AG09309 (cell line): Measurements from ENCODE around the gene CACNA2D2.
A peak's percentile ranks its signal among the peaks of the same experiment; 100 is the strongest.

ENCODE experiments used
- DNase-seq: peaks from one replicate; pipeline ENCODE4 v3.0.0-alpha.2; 2010; ENCODE audit warnings: low read depth
- H3K4me3 ChIP-seq: 2 replicates; pipeline ENCODE4 v1.5.1; 2011; ENCODE audit warnings: mild to moderate bottlenecking, low read depth, low read length, moderate library complexity; ENCODE audit not compliant: control insufficient read depth
- TF ChIP-seq, protein P1 (sequence below): IDR thresholded peaks from 2 replicates; pipeline ENCODE4 v1.5.1; 2011; ENCODE audit warnings: mild to moderate bottlenecking, low read depth, low read length, inconsistent platforms; ENCODE audit not compliant: insufficient read depth, control insufficient read depth; ENCODE audit errors: missing control alignments

CACNA2D2 gene

DNA sequence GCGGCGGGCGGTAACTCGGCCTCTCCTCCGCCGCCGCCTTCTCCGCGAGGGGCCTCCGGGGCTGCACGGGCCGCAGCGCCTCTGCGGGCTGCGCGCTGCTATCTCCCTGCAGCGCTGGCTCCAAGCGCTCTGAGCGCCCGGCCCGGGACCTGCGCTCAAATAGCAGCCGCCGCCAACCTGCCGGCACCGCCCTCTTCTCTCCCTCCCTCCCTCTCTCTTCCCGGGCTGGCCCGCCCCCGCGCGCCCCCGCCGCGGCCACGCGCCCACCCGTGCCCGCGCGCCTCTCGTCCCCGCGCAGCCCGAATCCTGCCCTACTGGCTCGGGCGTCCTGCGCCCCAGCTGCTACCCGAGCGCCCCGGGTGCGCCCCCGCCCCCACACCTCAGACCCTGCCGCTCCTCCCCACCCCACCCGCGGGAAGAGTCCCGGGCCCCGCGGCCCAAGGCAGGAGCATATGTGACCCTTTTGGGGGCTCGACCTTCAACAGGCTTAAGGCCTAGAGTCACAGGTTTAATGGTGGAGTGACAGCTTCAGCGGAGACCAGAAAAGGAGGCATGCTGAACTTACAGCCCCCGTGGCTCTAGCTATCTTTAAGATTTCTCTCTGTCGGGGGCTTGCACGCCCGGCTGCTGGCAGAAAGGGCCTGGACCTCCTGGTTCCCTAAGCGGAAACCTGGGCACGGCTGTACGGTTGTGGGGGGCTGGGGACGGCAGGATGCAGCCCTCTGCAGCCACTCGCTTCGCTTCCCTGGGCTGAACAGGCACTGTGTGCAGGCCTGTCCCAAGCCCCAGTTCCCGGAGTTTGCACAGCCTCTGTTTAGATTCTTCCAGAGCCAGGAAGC, at the start of gene CACNA2D2:
Gene CACNA2D2, minus strand, starts transcription at position 131 of the 839 bp plus-strand sequence. CDS start 211 bp downstream, outside the sequence.
- TF ChIP-seq, protein P1, sequence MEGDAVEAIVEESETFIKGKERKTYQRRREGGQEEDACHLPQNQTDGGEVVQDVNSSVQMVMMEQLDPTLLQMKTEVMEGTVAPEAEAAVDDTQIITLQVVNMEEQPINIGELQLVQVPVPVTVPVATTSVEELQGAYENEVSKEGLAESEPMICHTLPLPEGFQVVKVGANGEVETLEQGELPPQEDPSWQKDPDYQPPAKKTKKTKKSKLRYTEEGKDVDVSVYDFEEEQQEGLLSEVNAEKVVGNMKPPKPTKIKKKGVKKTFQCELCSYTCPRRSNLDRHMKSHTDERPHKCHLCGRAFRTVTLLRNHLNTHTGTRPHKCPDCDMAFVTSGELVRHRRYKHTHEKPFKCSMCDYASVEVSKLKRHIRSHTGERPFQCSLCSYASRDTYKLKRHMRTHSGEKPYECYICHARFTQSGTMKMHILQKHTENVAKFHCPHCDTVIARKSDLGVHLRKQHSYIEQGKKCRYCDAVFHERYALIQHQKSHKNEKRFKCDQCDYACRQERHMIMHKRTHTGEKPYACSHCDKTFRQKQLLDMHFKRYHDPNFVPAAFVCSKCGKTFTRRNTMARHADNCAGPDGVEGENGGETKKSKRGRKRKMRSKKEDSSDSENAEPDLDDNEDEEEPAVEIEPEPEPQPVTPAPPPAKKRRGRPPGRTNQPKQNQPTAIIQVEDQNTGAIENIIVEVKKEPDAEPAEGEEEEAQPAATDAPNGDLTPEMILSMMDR: no peak
- H3K4me3 ChIP-seq: no peak within 1 kb of the TSS; the same call in 1 of the 2 replicates
- no peak for DNase-seq

DNA sequence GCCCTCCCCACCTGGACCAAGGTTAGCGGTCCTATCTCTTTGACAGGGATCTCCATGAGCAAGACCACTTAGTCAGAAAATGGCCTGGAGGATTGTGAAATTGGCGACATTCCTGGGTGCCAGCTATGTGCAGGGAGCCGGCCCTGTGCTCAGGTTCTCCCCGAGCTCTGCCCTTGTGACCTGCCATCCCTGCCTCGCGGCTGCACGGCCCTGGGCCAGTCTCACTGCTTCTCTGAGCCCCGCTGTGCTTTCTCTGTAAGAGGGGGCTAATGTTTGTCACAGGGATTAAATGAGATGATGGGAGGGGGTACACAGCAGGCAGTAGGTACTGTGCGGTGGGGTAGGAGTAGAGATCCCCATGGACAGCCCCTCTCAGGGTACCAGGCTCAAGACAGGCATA, 49.2 kb upstream of the CACNA2D2 start:
- H3K4me3 ChIP-seq: no peak overlapping the region
- DNase-seq: no peak
- TF ChIP-seq, protein P1: no peak

DNA sequence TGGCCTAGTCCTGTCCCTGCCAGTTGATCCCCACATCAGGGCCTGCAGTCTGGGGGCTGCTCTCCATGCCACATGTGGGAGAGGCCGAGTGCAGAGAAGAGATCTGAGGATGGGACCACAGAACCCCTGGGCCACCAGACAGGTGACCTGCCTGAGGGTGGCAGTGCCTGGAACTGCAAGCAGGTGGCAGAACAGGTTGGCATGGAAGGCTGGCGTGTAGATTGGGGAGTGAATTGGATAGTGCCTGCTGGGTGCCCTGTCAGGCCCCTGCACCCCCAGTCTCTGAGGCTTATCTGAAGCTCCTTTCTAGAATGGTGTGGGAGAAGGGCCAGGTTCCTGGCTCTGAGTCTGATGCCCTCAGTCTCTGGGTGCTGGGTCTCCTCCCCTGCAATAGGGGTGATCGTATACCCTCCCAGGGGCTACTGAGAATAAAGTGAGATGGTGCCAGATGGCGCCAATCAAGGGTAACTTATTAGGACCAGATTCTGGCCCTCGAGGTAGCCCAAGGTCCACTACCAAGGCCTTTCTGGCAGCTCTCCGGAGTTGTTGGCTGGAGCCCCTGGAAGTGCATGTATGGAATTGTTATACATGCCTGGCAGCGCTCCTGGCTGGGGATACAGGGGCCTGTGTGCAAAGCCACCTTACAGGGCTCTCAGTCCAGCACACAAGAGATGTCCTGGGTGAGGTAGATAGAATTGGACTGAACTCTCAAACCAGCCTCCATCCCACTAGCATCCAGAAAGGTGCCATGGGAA, 48.4 kb upstream of the CACNA2D2 start:
- H3K4me3 ChIP-seq: no peak overlapping the region
- TF ChIP-seq, protein P1: no peak
- DNase-seq: no peak

DNA sequence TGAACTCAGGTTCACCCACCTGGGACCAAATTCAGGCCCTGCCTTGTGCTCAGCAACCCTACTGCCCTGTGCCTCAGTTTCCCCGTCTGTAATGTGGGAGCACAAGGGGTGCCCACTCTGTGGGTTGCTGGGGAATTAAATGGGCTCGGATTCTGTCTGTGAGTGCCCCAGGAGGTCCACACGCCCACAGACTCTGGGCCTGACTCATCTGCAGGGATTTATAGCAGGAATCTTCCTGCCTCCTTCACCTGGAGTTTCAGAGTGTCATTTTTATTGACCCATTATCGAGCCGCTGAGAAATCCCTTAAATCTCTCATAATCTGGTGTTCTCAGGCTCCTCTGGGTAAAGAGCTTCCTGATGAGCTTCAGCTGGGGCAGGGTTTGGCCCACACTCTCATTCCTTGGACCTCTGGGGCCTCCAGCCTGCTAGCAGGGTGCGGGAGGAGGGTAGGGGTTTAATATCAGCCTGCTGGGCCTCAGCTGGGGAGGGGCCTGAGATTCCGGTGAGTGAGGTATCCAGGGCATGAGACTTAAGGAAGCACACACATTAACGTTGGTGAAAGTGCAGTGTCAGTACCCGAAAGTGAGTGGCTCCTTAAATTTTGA, 47.7 kb upstream of the CACNA2D2 start:
- TF ChIP-seq, protein P1: no peak
- H3K4me3 ChIP-seq: no peak overlapping the region
- no peak for DNase-seq

DNA sequence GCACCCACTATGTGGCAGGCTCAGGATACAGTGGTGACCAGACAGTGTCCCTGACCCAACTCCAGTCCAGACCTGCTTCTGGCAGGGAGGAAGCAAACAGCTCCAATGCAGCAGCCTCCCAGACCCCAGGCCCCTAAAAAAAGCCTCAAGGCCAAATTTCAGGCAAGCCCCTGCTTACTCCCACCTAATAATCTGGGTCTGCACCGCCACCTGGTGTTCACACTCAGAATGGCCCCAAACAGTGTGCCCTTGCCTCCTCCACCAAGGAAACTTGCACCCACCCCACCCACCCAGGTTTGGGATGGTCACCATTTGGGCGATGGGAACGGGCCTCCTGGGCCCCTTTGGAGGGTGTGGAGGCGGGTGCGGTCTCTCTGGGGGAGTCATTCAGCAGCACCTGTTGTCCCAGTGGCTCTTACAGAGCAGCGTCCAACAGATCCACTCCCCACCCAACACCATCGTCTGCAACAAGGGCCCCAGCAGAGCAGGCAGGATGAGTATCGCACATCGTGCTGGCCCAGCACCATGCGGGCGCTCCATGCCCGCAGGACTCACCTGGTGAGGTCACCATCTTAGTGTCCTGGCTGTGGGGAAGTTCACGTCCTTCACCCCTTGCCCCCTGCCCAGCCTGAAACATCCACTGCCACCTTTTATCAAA, 46.8 kb upstream of the CACNA2D2 start:
- TF ChIP-seq, protein P1: peak; percentile 75
- no peak for DNase-seq
- no peak overlapping the region for H3K4me3 ChIP-seq

DNA sequence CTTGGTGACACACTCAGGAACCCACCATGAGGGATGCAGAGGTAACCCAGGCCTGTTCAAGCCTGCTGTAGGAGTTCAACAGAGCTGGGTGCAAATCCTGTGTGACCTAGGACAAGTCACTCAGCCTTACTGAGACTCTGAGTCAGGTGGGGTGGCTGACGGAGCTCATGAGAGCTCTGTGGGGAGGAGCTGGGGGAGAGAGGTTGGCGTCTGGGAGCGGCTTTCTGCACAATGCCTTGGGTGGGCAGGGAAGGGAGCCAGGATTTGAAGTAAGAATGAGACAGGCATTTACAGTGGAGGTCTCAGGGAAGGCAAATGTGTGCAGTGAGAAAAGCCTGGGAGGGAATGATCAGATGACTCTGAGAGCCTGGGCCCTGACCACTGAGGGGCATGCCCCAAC, 45.8 kb upstream of the CACNA2D2 start:
- DNase-seq: no peak
- H3K4me3 ChIP-seq: no peak overlapping the region
- TF ChIP-seq, protein P1: no peak
